Karpas-422 (cell line): ENCODE measurements around the gene HAND2. TPM values are rescaled to one million over a fixed set of nuclear protein-coding genes. Genes with fewer than 3 reads are reported as not detected.

ENCODE experiments used
- DNase-seq: peaks from one replicate; pipeline ENCODE4 v3.0.0-alpha.2; 2015
- H2AFZ ChIP-seq: fragments of 200-600 bp; sonication (generic); 2 replicates; pipeline ENCODE4 v1.6.1; 2014; ENCODE audit warnings: antibody characterized with exemption, low read length, mixed read lengths
- H3K27ac ChIP-seq: fragments of 200-600 bp; sonication (generic); 2 replicates; pipeline ENCODE4 v1.5.1; 2014; ENCODE audit warnings: mild to moderate bottlenecking, low read length, moderate library complexity
- H3K27me3 ChIP-seq: fragments of 200-600 bp; sonication (generic); 2 replicates; pipeline ENCODE4 v1.6.1; 2014; ENCODE audit warnings: low read length, mixed read lengths
- H3K36me3 ChIP-seq: fragments of 200-600 bp; sonication (generic); 2 replicates; pipeline ENCODE4 v1.6.1; 2014; ENCODE audit warnings: low read length, mixed read lengths; ENCODE audit not compliant: insufficient read depth
- H3K4me1 ChIP-seq: fragments of 200-600 bp; sonication (generic); 2 replicates; pipeline ENCODE4 v1.6.1; 2014; ENCODE audit warnings: mild to moderate bottlenecking, low read length, mixed read lengths
- H3K4me2 ChIP-seq: fragments of 200-600 bp; sonication (generic); 2 replicates; pipeline ENCODE4 v1.6.1; 2014; ENCODE audit warnings: low read length, low read depth, mild to moderate bottlenecking; ENCODE audit not compliant: poor library complexity, severe bottlenecking
- H3K4me3 ChIP-seq: fragments of 200-600 bp; sonication (generic); 2 replicates; pipeline ENCODE4 v1.5.1; 2014; ENCODE audit warnings: mild to moderate bottlenecking, antibody characterized with exemption, low read length, mixed read lengths
- H3K79me2 ChIP-seq: fragments of 200-600 bp; sonication (generic); 2 replicates; pipeline ENCODE4 v1.6.1; 2014; ENCODE audit warnings: mild to moderate bottlenecking, low read length, mixed read lengths
- H3K9ac ChIP-seq: fragments of 200-600 bp; sonication (generic); 2 replicates; pipeline ENCODE4 v1.6.0; 2014; ENCODE audit warnings: low read length
- H3K9me2 ChIP-seq: fragments of 200-600 bp; sonication (generic), shearing (Covaris generic); replicated peaks from 2 replicates; pipeline ENCODE4 v1.6.0; 2014; ENCODE audit warnings: mild to moderate bottlenecking, low read length, moderate library complexity; ENCODE audit not compliant: insufficient read depth
- H3K9me3 ChIP-seq: fragments of 300-700, 200-600 bp; sonication (generic); 2 replicates; pipeline ENCODE4 v1.6.1; 2014; ENCODE audit warnings: low read length, mixed read lengths
- H4K20me1 ChIP-seq: fragments of 200-600 bp; sonication (generic); 2 replicates; pipeline ENCODE4 v1.6.1; 2014; ENCODE audit warnings: mild to moderate bottlenecking, antibody characterized with exemption, low read length, low read depth; ENCODE audit not compliant: insufficient read depth
- total RNA-seq: library from RNA; depleted of rRNA; stranded (reverse); fragments of >200 nt; shearing (Covaris generic); gene quantifications from 2 replicates; pipeline ENCODE4 v1.2.3, GENCODE V29; 2014; ENCODE audit warnings: low replicate concordance

Gene HAND2
- total RNA-seq, 1 experiment from 2014 or later = not detected

DNA sequence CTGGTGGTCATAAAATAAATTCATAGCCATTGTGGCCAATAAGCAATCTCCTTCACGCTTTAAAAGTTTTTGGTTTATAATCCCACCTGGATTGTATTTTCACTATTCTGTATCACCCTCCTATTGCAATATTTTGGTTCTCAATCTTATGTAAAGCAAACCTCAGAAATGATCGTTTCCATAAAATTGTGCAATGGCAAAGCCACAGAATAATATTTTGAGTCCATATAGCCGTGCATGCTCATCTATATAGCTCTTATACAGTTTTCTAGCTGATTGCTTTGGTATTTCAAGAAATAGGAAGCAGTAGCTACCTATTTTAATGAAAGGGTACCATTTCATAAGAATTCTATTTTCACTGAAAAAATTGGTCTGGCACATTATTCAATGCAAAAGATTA, 10.0 kb upstream of the HAND2 start:
- Histone ChIP-seq H3K4me2 (no peak overlapping the region), H3K79me2 (no peaks in the 10 kb centered on the region), H3K4me1 (no peaks in the 10 kb centered on the region), H3K4me3 (no peak overlapping the region), H3K27ac (no peak overlapping the region), H3K27me3 (no peaks in the 10 kb centered on the region), H2AFZ (no peak overlapping the region), H4K20me1 (no peaks in the 10 kb centered on the region), H3K9me3 (no peaks in the 10 kb centered on the region), H3K9ac (no peak overlapping the region), H3K9me2 (no peaks in the 10 kb centered on the region), H3K36me3 (no peaks in the 10 kb centered on the region)
- no peak for DNase-seq

DNA sequence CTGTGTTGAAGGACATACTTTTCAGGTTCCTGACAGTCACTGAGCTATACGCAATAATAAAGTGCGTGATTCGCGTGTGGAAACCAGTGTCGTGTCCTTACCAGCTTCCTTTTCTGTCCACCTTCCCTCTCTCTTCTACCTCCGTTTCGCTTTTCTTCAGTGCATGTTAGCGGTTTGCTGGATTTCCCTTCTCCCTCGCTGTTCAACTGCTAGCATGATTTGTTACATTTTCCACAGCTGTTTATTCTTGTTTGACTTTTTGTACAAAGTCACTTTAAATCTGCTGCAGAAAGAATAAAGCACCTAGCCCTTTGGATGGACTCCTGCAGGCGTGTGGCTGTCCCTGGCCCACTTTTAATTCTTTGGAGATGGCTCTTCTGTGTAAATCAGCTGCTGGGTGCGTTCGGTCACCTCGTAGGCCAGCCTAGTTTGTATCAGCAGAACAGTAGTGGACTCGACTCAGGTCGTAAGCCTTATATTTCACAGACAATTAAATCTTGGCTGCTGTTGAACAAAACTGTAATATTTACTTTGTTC, 8.9 kb upstream of the HAND2 start:
- Histone ChIP-seq H3K4me3 (no peak overlapping the region), H4K20me1 (no peaks in the 10 kb centered on the region), H3K4me2 (no peak overlapping the region), H3K9ac (no peak overlapping the region), H3K4me1 (no peaks in the 10 kb centered on the region), H3K27ac (no peak overlapping the region), H3K36me3 (no peaks in the 10 kb centered on the region), H3K9me2 (no peaks in the 10 kb centered on the region), H3K27me3 (no peaks in the 10 kb centered on the region), H3K79me2 (no peaks in the 10 kb centered on the region), H3K9me3 (no peaks in the 10 kb centered on the region), H2AFZ (no peak overlapping the region)
- DNase-seq = no peak

DNA sequence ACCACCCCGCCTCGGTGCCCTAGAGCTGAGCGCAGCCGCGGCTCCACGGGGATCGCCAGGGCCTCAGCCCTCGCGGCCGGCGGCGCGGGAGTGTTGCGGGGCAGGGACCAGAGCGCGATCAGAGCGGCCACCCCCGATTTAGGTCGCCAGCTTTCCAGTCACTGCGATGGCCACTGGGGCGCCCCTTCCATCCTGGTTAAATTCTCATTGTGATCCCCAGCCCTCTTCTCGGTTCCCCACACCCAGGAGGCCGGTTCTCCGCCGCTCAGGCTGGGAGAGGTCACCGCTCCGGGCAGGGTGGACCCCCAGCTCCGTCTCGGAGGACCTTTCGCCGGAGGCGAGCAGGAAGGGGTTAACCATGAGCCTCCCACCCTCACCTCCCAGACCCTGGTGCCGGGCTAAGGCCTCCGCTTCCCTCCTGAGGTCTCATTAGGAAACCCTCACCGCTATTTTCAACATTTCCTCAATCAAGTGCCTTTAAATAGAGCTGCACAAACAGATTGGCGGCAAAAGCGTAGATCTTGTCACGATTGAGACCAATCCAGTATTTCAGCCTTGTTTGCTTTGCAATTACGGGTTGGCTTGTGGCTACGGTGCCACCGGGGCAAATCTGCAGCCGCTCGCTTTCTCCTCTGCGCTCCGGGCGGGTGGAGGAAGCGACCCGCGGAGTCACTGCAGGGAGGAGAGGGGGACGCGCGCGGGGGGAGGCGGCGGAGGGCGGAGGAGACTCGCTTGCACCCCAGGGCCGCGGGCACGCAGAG, 8.3 kb upstream of the HAND2 start:
- no peaks in the 10 kb centered on the region for H3K27me3 ChIP-seq
- no peaks in the 10 kb centered on the region for H3K36me3 ChIP-seq
- no peaks in the 10 kb centered on the region for H3K9me3 ChIP-seq
- no peaks in the 10 kb centered on the region for H3K79me2 ChIP-seq
- H2AFZ ChIP-seq = no peak overlapping the region
- H3K9ac ChIP-seq = no peak overlapping the region
- no peaks in the 10 kb centered on the region for H4K20me1 ChIP-seq
- no peaks in the 10 kb centered on the region for H3K4me1 ChIP-seq
- DNase-seq = no peak
- H3K9me2 ChIP-seq = no peaks in the 10 kb centered on the region
- H3K4me2 ChIP-seq = no peak overlapping the region
- H3K4me3 ChIP-seq = no peak overlapping the region
- H3K27ac ChIP-seq = no peak overlapping the region

DNA sequence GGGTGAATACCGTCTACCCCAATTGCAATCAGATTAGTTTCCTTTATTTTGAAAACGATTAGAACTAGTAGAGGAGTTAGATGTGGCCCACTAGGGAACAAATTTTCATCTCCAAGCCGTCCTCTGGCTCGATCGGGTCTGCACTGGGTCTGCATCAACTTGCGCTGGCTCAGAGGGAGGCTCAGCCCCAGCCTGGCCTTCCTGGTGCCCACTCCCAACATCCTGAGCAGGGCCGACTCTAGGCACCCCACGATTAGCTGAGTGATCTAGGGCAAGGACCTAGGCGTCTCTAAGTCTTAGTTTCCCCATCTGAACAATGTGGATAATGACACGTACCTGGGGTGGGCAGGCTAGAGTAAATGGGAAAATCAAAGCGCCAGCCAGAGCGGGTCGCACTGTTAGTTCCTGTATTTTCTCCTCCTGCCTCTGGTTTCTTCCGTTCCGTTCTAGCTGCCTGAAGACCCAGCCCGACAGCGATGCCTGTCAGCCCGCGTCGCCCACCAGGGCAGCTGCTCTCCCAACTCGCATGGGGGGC, 7.7 kb upstream of the HAND2 start:
- Histone ChIP-seq H3K27ac (no peak overlapping the region), H3K4me3 (no peak overlapping the region), H3K9me3 (no peaks in the 10 kb centered on the region), H4K20me1 (no peaks in the 10 kb centered on the region), H3K4me1 (no peaks in the 10 kb centered on the region), H3K79me2 (no peaks in the 10 kb centered on the region), H3K27me3 (no peaks in the 10 kb centered on the region), H3K9me2 (no peaks in the 10 kb centered on the region), H3K36me3 (no peaks in the 10 kb centered on the region), H3K4me2 (no peak overlapping the region), H3K9ac (no peak overlapping the region), H2AFZ (no peak overlapping the region)
- no peak for DNase-seq

DNA sequence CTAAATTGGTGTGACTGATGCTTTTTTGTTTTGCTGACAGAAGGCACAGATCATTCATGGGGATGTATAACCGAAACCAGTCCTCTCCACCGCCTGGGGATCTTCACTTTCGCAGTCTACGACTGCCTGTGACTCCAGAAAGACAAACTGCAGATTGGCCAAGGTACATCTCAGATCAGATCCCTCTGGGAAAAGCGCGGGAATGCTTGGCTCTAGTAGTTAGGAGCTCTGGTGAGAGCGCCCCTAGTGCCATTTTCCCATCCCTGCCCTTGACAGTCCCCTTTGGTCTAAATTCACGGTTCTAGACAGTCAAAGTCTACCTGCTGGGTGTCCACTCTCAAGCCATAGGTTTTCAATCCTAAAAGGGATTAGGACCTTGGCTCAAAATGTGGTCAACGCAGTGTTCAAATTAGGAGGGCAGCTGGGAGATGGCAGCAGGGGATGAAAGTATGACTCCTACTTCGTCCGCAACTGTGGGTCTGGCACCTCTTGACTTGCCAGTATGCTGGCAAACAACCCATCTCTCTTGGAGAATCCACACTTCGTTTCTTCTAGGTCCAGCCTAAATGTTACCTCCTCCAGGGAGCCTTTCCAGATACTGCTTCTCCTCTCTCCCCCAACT, 6.9 kb upstream of the HAND2 start:
- H3K27me3 ChIP-seq = no peaks in the 10 kb centered on the region
- H3K9me3 ChIP-seq = no peaks in the 10 kb centered on the region
- no peaks in the 10 kb centered on the region for H3K36me3 ChIP-seq
- H3K9ac ChIP-seq = no peak overlapping the region
- no peaks in the 10 kb centered on the region for H3K4me1 ChIP-seq
- no peaks in the 10 kb centered on the region for H4K20me1 ChIP-seq
- H3K27ac ChIP-seq = no peak overlapping the region
- H3K4me3 ChIP-seq = no peak overlapping the region
- H3K79me2 ChIP-seq = no peaks in the 10 kb centered on the region
- no peak overlapping the region for H3K4me2 ChIP-seq
- no peak for DNase-seq
- H2AFZ ChIP-seq = no peak overlapping the region
- no peaks in the 10 kb centered on the region for H3K9me2 ChIP-seq

DNA sequence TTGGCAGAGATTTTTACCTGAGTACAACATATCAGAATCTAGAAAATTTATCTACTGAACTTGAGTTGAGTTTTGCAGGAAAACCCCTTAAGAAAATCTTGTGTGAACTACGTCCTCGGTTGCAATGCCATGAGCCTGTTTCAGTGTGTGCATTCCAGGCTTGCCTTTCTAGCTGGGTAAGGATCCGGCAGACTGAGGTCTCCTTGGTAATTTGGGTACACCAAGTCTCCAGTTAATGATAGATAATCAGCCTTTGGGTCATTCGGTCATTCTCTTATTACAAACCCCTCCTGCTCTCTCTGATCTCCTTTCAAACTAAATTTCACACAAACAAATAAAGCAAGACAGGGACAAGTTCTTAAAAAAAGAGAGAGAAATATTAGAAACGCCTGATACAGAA, 5.9 kb upstream of the HAND2 start:
- Histone ChIP-seq H3K4me3 (no peak overlapping the region), H3K9me3 (no peaks in the 10 kb centered on the region), H3K4me1 (no peaks in the 10 kb centered on the region), H3K79me2 (no peaks in the 10 kb centered on the region), H3K27ac (no peak overlapping the region), H3K9me2 (no peaks in the 10 kb centered on the region), H2AFZ (no peak overlapping the region), H3K4me2 (no peak overlapping the region), H3K27me3 (no peaks in the 10 kb centered on the region), H4K20me1 (no peaks in the 10 kb centered on the region), H3K36me3 (no peaks in the 10 kb centered on the region), H3K9ac (no peak overlapping the region)
- no peak for DNase-seq

DNA sequence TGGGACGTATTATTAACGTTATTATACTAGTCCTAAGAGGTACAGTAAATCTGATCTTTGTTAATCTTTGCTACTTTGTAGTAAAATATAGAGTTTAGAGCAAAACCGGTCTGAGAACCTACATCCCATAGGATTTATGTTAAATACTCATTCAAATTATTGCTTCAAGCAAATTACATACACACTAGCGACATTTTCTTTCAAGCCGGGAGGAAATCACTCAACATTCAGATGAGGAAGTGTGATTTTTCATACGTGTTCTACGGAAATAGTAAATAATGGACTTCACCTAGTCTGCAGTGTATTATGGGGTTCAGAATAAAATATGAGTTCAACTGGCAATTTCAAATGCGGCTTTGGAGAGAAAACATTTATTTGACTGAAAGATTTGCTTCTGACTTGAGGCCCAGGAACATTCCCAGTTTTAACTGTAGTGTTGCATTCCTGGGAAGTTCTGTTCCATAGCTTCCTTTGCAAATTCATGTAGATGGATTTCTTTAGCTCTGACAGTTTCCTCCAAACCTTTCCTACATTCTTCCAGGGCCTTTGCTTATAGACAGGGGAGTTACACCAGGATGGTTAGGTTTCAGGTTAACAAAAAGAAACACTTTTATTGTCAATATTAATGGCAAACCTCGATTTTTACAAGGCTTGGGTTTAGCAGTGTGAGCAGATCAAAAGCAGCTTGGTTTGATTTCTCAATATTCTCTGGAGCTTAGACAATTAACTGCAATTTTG, 5.3 kb upstream of the HAND2 start:
- no peak overlapping the region for H3K9ac ChIP-seq
- H3K4me2 ChIP-seq = no peak overlapping the region
- no peak for DNase-seq
- H3K36me3 ChIP-seq = no peaks in the 10 kb centered on the region
- no peaks in the 10 kb centered on the region for H3K4me1 ChIP-seq
- no peaks in the 10 kb centered on the region for H3K9me3 ChIP-seq
- no peak overlapping the region for H2AFZ ChIP-seq
- no peaks in the 10 kb centered on the region for H3K9me2 ChIP-seq
- no peak overlapping the region for H3K4me3 ChIP-seq
- no peak overlapping the region for H3K27ac ChIP-seq
- H3K27me3 ChIP-seq = no peaks in the 10 kb centered on the region
- H3K79me2 ChIP-seq = no peaks in the 10 kb centered on the region
- H4K20me1 ChIP-seq = no peaks in the 10 kb centered on the region

DNA sequence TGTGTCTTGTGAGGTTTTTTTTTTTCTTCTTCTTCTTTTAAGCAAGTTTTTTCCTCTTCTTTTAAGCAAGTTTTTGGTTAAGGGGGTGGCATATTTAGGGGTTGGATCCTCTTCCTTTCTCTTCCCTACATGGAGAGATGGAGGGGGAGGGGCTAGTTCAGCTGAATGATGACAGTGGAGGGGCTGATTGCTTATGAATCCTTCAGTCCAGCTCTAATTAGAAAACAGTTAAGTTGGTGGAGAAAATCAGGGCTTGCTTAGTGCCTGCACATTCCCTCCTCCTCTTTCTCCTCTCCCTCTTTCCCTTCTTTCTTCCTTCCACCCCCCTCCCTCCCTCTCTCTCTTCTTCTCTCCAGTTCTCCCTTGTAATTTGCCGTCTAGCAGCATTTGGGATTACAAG, 4.4 kb upstream of the HAND2 start:
- Histone ChIP-seq H3K4me2 (no peak overlapping the region), H3K27me3 (no peaks in the 10 kb centered on the region), H3K79me2 (no peaks in the 10 kb centered on the region), H4K20me1 (no peaks in the 10 kb centered on the region), H3K4me1 (no peaks in the 10 kb centered on the region), H3K27ac (no peak overlapping the region), H3K9me3 (no peaks in the 10 kb centered on the region), H2AFZ (no peak overlapping the region), H3K4me3 (no peak overlapping the region), H3K9ac (no peak overlapping the region), H3K36me3 (no peaks in the 10 kb centered on the region), H3K9me2 (no peaks in the 10 kb centered on the region)
- DNase-seq = no peak
